ENCODE measurements around the gene AP1B1. TPM values are rescaled to one million over a fixed set of nuclear protein-coding genes. Genes with fewer than 3 reads are reported as not detected.
A peak's percentile ranks its signal among the peaks of the same experiment; 100 is the strongest.

AP1B1 gene
- total and polyA plus RNA-seq, 2 of the 13 experiments (the other 11 are each of a cell fraction or from before 2014, with no cell fraction given): 26.6 to 29.7 TPM

- TF ChIP-seq ERF (CRISPR knock-in tag; IDR thresholded peaks at IDR 0.05) (peak; percentile 58; the same call in 1 of the 2 replicates), ELF3 (CRISPR knock-in tag; IDR thresholded peaks at IDR 0.05) (peak; percentile 22; the same call in 1 of the 2 replicates), ZNF562 (CRISPR knock-in tag; IDR thresholded peaks at IDR 0.05; ENCODE audit: borderline replicate concordance) (no peak), BRCA1 (CRISPR knock-in tag; IDR thresholded peaks at IDR 0.05) (no peak), NAIF1 (CRISPR knock-in tag; IDR thresholded peaks at IDR 0.05; ENCODE audit: borderline replicate concordance) (no peak), GLMP (CRISPR knock-in tag; IDR thresholded peaks at IDR 0.05; ENCODE audit: borderline replicate concordance) (no peak), JARID2 (CRISPR knock-in tag; IDR thresholded peaks at IDR 0.05; ENCODE audit: insufficient replicate concordance) (no peak), GTF2F1 (IDR thresholded peaks at IDR 0.05; ENCODE audit: low read length) (no peak), KDM2A (CRISPR knock-in tag; IDR thresholded peaks at IDR 0.05; ENCODE audit: borderline replicate concordance, low read depth) (0 out of 2 replicates have a peak, but pooled peaks have one; percentile 17), SETDB1 (CRISPR knock-in tag; IDR thresholded peaks at IDR 0.05; ENCODE audit: borderline replicate concordance) (no peak), ZNF343 (CRISPR knock-in tag; IDR thresholded peaks at IDR 0.05) (no peak), ZNF609 (CRISPR knock-in tag; IDR thresholded peaks at IDR 0.05; ENCODE audit: borderline replicate concordance) (no peak), HIVEP1 (CRISPR knock-in tag; IDR thresholded peaks at IDR 0.05) (no peak), MLXIP (CRISPR knock-in tag; IDR thresholded peaks at IDR 0.05; ENCODE audit: borderline replicate concordance) (no peak), TERF1 (CRISPR knock-in tag; IDR thresholded peaks at IDR 0.05) (no peak), FIP1L1 (IDR thresholded peaks at IDR 0.05; ENCODE audit: borderline replicate concordance, insufficient read depth, low read depth, low read length) (no peak), ZNF12 (CRISPR knock-in tag; IDR thresholded peaks at IDR 0.05) (no peak), ZFP1 (CRISPR knock-in tag; IDR thresholded peaks at IDR 0.05) (0 out of 2 replicates have a peak, but pooled peaks have one; percentile 71), SPEN (CRISPR knock-in tag; IDR thresholded peaks at IDR 0.05; ENCODE audit: low read depth) (no peak), HNF4A (CRISPR knock-in tag; IDR thresholded peaks at IDR 0.05) (peak; percentile 89)
These were observed 6.7 kb upstream of the AP1B1 start (continued) for GRCh38 chr22:29394931-29395581.

Measured in HepG2 (cell line).